ENCODE results near the gene SERINC4. TPM values are rescaled to one million over a fixed set of nuclear protein-coding genes. Genes with fewer than 3 reads are reported as not detected.
A peak's percentile ranks its signal among the peaks of the same experiment; 100 is the strongest.
"Not testable (repeated sequence)": the region's sequence is repeated elsewhere in the genome, so short reads cannot be mapped to it uniquely, and the experiment has no call there.

SERINC4 gene
- total RNA-seq, 1 donor from 2014 or later: 0.35 TPM

GRCh38 chr15:43808960-43809678 is 9.1 kb upstream of the SERINC4 start:
- H3K4me1 Mint-ChIP-seq: no peaks in the 10 kb centered on the region
- no peak overlapping the region for H3K27ac Mint-ChIP-seq (ENCODE audit: unreplicated experiment)
- H3K9me3 Mint-ChIP-seq: no peaks in the 10 kb centered on the region
- no peak overlapping the region for H3K4me3 Mint-ChIP-seq
- H3K36me3 Mint-ChIP-seq (ENCODE audit: low read depth): peaks cover 21% of the 10 kb centered on the region
- TF ChIP-seq CTCF (conservative IDR thresholded peaks at IDR 0.05): no peak
- DNase-seq (ENCODE audit: low read depth, low spot score): no peak
- H3K27me3 Mint-ChIP-seq (ENCODE audit: low read depth): no peaks in the 10 kb centered on the region

GRCh38 chr15:43808435-43808950 is 8.5 kb upstream of the SERINC4 start:
- H3K9me3 Mint-ChIP-seq: no peaks in the 10 kb centered on the region
- no peaks in the 10 kb centered on the region for H3K27me3 Mint-ChIP-seq (ENCODE audit: low read depth)
- H3K4me3 Mint-ChIP-seq: no peak overlapping the region
- no peak for TF ChIP-seq CTCF (conservative IDR thresholded peaks at IDR 0.05)
- DNase-seq (ENCODE audit: low read depth, low spot score): no peak
- no peaks in the 10 kb centered on the region for H3K4me1 Mint-ChIP-seq
- H3K36me3 Mint-ChIP-seq (ENCODE audit: low read depth): peaks cover 21% of the 10 kb centered on the region
- H3K27ac Mint-ChIP-seq (ENCODE audit: unreplicated experiment): no peak overlapping the region

- DNase-seq (ENCODE audit: low read depth, low spot score); H3K27ac Mint-ChIP-seq (ENCODE audit: unreplicated experiment); H3K4me3 Mint-ChIP-seq; H3K9me3 Mint-ChIP-seq; H3K27me3 Mint-ChIP-seq (ENCODE audit: low read depth): not testable (repeated sequence)
- Mint-ChIP-seq H3K4me1 (peaks cover 30% of the 10 kb centered on the region), H3K36me3 (ENCODE audit: low read depth) (peaks cover 34% of the 10 kb centered on the region)
Observed at GRCh38 chr15:43802676-43803075, 2.7 kb upstream of the SERINC4 start.

- peaks cover 32% of the 10 kb centered on the region for H3K4me1 Mint-ChIP-seq
- no peaks in the 10 kb centered on the region for H3K27me3 Mint-ChIP-seq (ENCODE audit: low read depth)
- H3K27ac Mint-ChIP-seq (ENCODE audit: unreplicated experiment): peak within 1 kb of the TSS; percentile 97
- peak within 1 kb of the TSS; percentile 95 for H3K4me3 Mint-ChIP-seq
- no peak for TF ChIP-seq CTCF (conservative IDR thresholded peaks at IDR 0.05)
- H3K9me3 Mint-ChIP-seq: no peaks in the 10 kb centered on the region
- peaks cover 25% of the 10 kb centered on the region for H3K36me3 Mint-ChIP-seq (ENCODE audit: low read depth)
- DNase-seq (ENCODE audit: low read depth, low spot score): peak; percentile 73
Observed at GRCh38 chr15:43800286-43801141, 494 bp upstream of the SERINC4 start, which contains the start of gene HYPK. Gene HYPK, plus strand, starts transcription at chr15:43800599. Its CDS starts 24 bp downstream, at chr15:43800623.

- Mint-ChIP-seq H3K27ac (ENCODE audit: unreplicated experiment) (no peak overlapping the region), H3K9me3 (no peaks in the 10 kb centered on the region), H3K27me3 (ENCODE audit: low read depth) (no peaks in the 10 kb centered on the region), H3K4me3 (peak overlapping the region; percentile 95), H3K36me3 (ENCODE audit: low read depth) (peaks cover 25% of the 10 kb centered on the region), H3K4me1 (peaks cover 42% of the 10 kb centered on the region)
- TF ChIP-seq CTCF (conservative IDR thresholded peaks at IDR 0.05): no peak
- no peak for DNase-seq (ENCODE audit: low read depth, low spot score)
Observed at GRCh38 chr15:43799209-43799944, 643 bp downstream of the SERINC4 start.
